Suprapubic skin (tissue), 4 donors: ENCODE results near the gene NEB. TPM values are rescaled to one million over a fixed set of nuclear protein-coding genes. Genes with fewer than 3 reads are reported as not detected.

Experiments used
- DNase-seq, 2 donors: peaks; one replicate each; pipeline ENCODE4 v3.0.0-alpha.2; 2019; ENCODE audit warnings: low spot score in 2 of 2
- H3K27ac ChIP-seq: fragments of 200-600 bp; sonication (generic); one replicate; pipeline ENCODE4 v1.5.1; 2019
- H3K27me3 ChIP-seq: fragments of 200-600 bp; sonication (generic); one replicate; pipeline ENCODE4 v1.5.1; 2019
- H3K36me3 ChIP-seq: fragments of 200-600 bp; sonication (generic); one replicate; pipeline ENCODE4 v1.5.1; 2019
- H3K4me1 ChIP-seq: fragments of 200-600 bp; sonication (generic); one replicate; pipeline ENCODE4 v1.5.1; 2019
- H3K4me3 ChIP-seq: fragments of 200-600 bp; sonication (generic); one replicate; pipeline ENCODE4 v1.5.1; 2019; ENCODE audit warnings: mild to moderate bottlenecking
- H3K9me3 ChIP-seq: fragments of 200-600 bp; sonication (generic); one replicate; pipeline ENCODE4 v1.5.1; 2019
- CTCF ChIP-seq, 2 donors: fragments of 200-600 bp in 1 of 2; fragments of 450-650 bp in 1 of 2; sonication (generic) in 1 of 2; IDR thresholded peaks; one replicate each; pipeline ENCODE4 v1.5.1; 2016 to 2019; ENCODE audit warnings: antibody characterized with exemption in 2 of 2, mild to moderate bottlenecking in 1 of 2, moderate library complexity in 1 of 2
- EP300 ChIP-seq: sonication (generic); formaldehyde crosslinking; IDR thresholded peaks from one replicate; pipeline ENCODE4 v1.6.1; 2017; ENCODE audit warnings: antibody characterized with exemption
- POLR2A ChIP-seq, 2 donors: fragments of 450-650 bp; IDR thresholded peaks; one replicate each; pipeline ENCODE4 v1.6.1; 2017; ENCODE audit warnings: antibody characterized with exemption in 2 of 2, mild to moderate bottlenecking in 2 of 2, moderate library complexity in 2 of 2
- POLR2AphosphoS5 ChIP-seq, 3 donors: sonication (generic); formaldehyde crosslinking; IDR thresholded peaks; one replicate each; pipeline ENCODE4 v1.6.1; 2017; ENCODE audit warnings: antibody characterized with exemption in 3 of 3
- WGBS: methylation state at CpG from one replicate; pipeline ENCODE4 v1.1.5; 2018; 5-methylcytosine and 5-hydroxymethylcytosine counted together
- total RNA-seq, 4 donors: library from RNA; depleted of rRNA; stranded (reverse); fragments of >200 nt; gene quantifications; one replicate each; pipeline ENCODE4 v1.1.0, GENCODE V29; 2016

Gene NEB
- total RNA-seq, 4 donors from 2014 or later, result 5.4 to 19.1 (median 7.4) TPM

GRCh38 chr2:151730262-151730975 lies 3.9 kb downstream of the NEB start:
- H3K9me3 ChIP-seq, result no peaks in the 10 kb centered on the region
- H3K36me3 ChIP-seq, result no peaks in the 10 kb centered on the region
- no peaks in the 10 kb centered on the region for H3K27me3 ChIP-seq
- no peak overlapping the region for H3K4me3 ChIP-seq
- no peak for DNase-seq
- no peak for TF ChIP-seq CTCF (IDR thresholded peaks at IDR 0.05)
- no peak for TF ChIP-seq EP300
- no peak for TF ChIP-seq POLR2AphosphoS5 (IDR thresholded peaks at IDR 0.05)
- H3K4me1 ChIP-seq, result no peaks in the 10 kb centered on the region
- 60% methylated on average over 5 of the region's 5 CpGs for WGBS
- no peak overlapping the region for H3K27ac ChIP-seq

- Histone ChIP-seq H3K9me3 (no peaks in the 10 kb centered on the region), H3K27me3 (no peaks in the 10 kb centered on the region), H3K4me1 (no peaks in the 10 kb centered on the region), H3K27ac (no peak overlapping the region), H3K36me3 (no peaks in the 10 kb centered on the region), H3K4me3 (no peak overlapping the region)
- no peak for DNase-seq
- TF ChIP-seq POLR2AphosphoS5 (IDR thresholded peaks at IDR 0.05), result no peak
- TF ChIP-seq CTCF (IDR thresholded peaks at IDR 0.05), result no peak
- no peak for TF ChIP-seq POLR2A (IDR thresholded peaks at IDR 0.05)
- TF ChIP-seq EP300, result no peak
- WGBS, result 67% methylated on average over 1 of the region's 1 CpG
Observed at GRCh38 chr2:151729837-151730236, 4.4 kb downstream of the NEB start.

- no peak for DNase-seq
- no peak overlapping the region for H3K4me3 ChIP-seq
- no peaks in the 10 kb centered on the region for H3K4me1 ChIP-seq
- H3K27me3 ChIP-seq, result no peaks in the 10 kb centered on the region
- H3K36me3 ChIP-seq, result no peaks in the 10 kb centered on the region
- WGBS, result 86% methylated on average over 3 of the region's 3 CpGs
- no peaks in the 10 kb centered on the region for H3K9me3 ChIP-seq
- no peak overlapping the region for H3K27ac ChIP-seq
- TF ChIP-seq POLR2AphosphoS5 (IDR thresholded peaks at IDR 0.05) (no peak), POLR2A (IDR thresholded peaks at IDR 0.05) (no peak), EP300 (no peak), CTCF (IDR thresholded peaks at IDR 0.05) (no peak)
Observed at GRCh38 chr2:151729415-151729811, 4.9 kb downstream of the NEB start.

- DNase-seq, result no peak
- Histone ChIP-seq H3K4me1 (no peaks in the 10 kb centered on the region), H3K36me3 (no peaks in the 10 kb centered on the region), H3K9me3 (no peaks in the 10 kb centered on the region), H3K4me3 (no peak overlapping the region), H3K27me3 (no peaks in the 10 kb centered on the region), H3K27ac (no peak overlapping the region)
- TF ChIP-seq POLR2A (IDR thresholded peaks at IDR 0.05), result no peak
- no peak for TF ChIP-seq EP300
- no peak for TF ChIP-seq CTCF (IDR thresholded peaks at IDR 0.05)
- TF ChIP-seq POLR2AphosphoS5 (IDR thresholded peaks at IDR 0.05), result no peak
- 67% methylated on average over 3 of the region's 3 CpGs for WGBS
Observed at GRCh38 chr2:151728804-151729414, 5.4 kb downstream of the NEB start.

GRCh38 chr2:151727593-151728552 lies 6.4 kb downstream of the NEB start:
- 73% methylated on average over 10 of the region's 10 CpGs for WGBS
- Histone ChIP-seq H3K27ac (no peak overlapping the region), H3K9me3 (no peaks in the 10 kb centered on the region), H3K4me1 (no peaks in the 10 kb centered on the region), H3K4me3 (no peak overlapping the region), H3K27me3 (no peaks in the 10 kb centered on the region), H3K36me3 (no peaks in the 10 kb centered on the region)
- TF ChIP-seq POLR2A (IDR thresholded peaks at IDR 0.05) (no peak), EP300 (no peak), CTCF (IDR thresholded peaks at IDR 0.05) (no peak), POLR2AphosphoS5 (IDR thresholded peaks at IDR 0.05) (no peak)
- no peak for DNase-seq
